Measurements from ENCODE around the gene S100A1. TPM values are rescaled to one million over a fixed set of nuclear protein-coding genes. Genes with fewer than 3 reads are reported as not detected.
"Not testable (repeated sequence)": the region's sequence is repeated elsewhere in the genome, so short reads cannot be mapped to it uniquely, and the experiment has no call there.

The S100A1 gene
- total and polyA plus RNA-seq, 2 of the 8 experiments (the other 6 are each of a cell fraction or from before 2014, with no cell fraction given) = 2.0 TPM; not detected in 1

- not testable (repeated sequence) for FAIRE-seq; H3K4me1 ChIP-seq (replicated peaks in 1 of 4; ENCODE audit: control insufficient read depth in 3 of 4, insufficient read depth in 4 of 4, low read length in 3 of 4)
- POLR2A ChIA-PET (ENCODE audit: partially characterized antibody) = interaction anchor here (0.6 to 16.2 kb wide), 9 partner anchors 9 to 197 kb away, joined by 3 to 343 read pairs (median 4); partner anchors contain the start of genes ILF2, S100A1, S100A13 and SNAPIN
Observed at GRCh38 chr1:153640213-153640612, 12.0 kb downstream of the S100A1 start.

More at GRCh38 chr1:153640213-153640612, 12.0 kb downstream of the S100A1 start:
- H3K23me2 ChIP-seq (ENCODE audit: low read depth, low read length); H3K27me3 ChIP-seq (replicated peaks in 1 of 4; ENCODE audit: control insufficient read depth in 3 of 4, extremely low read depth in 1 of 4, insufficient read depth in 3 of 4, low read length in 3 of 4); H4K5ac ChIP-seq (ENCODE audit: insufficient read length, low read depth, low read length); H2BK15ac ChIP-seq (ENCODE audit: low read length); H2BK12ac ChIP-seq (ENCODE audit: low read depth, low read length); H3K56ac ChIP-seq (replicated peaks; ENCODE audit: insufficient read length, low read depth, low read length); H3K9ac ChIP-seq (replicated peaks in 1 of 4; ENCODE audit: extremely low read depth in 1 of 4, low read depth in 3 of 4, low read length in 3 of 4); H2BK120ac ChIP-seq (replicated peaks; ENCODE audit: low read depth, low read length); H3K23ac ChIP-seq (ENCODE audit: insufficient read length); H3K4ac ChIP-seq (replicated peaks; ENCODE audit: insufficient read length, low read depth, low read length); H3K4me2 ChIP-seq (ENCODE audit: insufficient read depth in 1 of 2, low read depth in 2 of 2, low read length in 2 of 2); H2BK5ac ChIP-seq (ENCODE audit: low read depth, low read length); H3K4me3 ChIP-seq (ENCODE audit: extremely low read depth in 1 of 4, insufficient read depth in 2 of 4, low read depth in 3 of 4, low read length in 4 of 4); H3K9me3 ChIP-seq (ENCODE audit: insufficient read depth in 2 of 2, low read depth in 1 of 2, low read length in 1 of 2); H2AFZ ChIP-seq (ENCODE audit: low read length); H3K79me1 ChIP-seq (ENCODE audit: low read depth, low read length); H4K8ac ChIP-seq (ENCODE audit: extremely low read depth, insufficient read depth, low read length); H3K27ac ChIP-seq (ENCODE audit: low read depth, low read length); H3K18ac ChIP-seq (ENCODE audit: extremely low read depth, low read length); H3K14ac ChIP-seq (ENCODE audit: insufficient read length); H2BK20ac ChIP-seq (ENCODE audit: low read length); H2AK5ac ChIP-seq (ENCODE audit: low read depth, low read length); DNase-seq (ENCODE audit: low read depth in 1 of 2, low spot score in 2 of 2); H4K20me1 ChIP-seq (replicated peaks in 1 of 2; ENCODE audit: control insufficient read depth in 1 of 2, insufficient read depth in 2 of 2, low read length in 2 of 2); H4K91ac ChIP-seq (replicated peaks; ENCODE audit: insufficient read length, low read length): not testable (repeated sequence)
- Histone ChIP-seq H3K79me2 (ENCODE audit: control insufficient read depth in 1 of 2, insufficient read depth in 2 of 2, low read length in 2 of 2) (peaks cover 0 to 38% of the 10 kb centered on the region in 2 experiments; a peak in 3 of 4 replicates), H3K36me3 (ENCODE audit: control insufficient read depth in 2 of 4, insufficient read depth in 4 of 4, low read length in 3 of 4) (peaks cover 61 to 94% (median 83%) of the 10 kb centered on the region in 4 experiments)
- 94% methylated on average over 5 of the region's 5 CpGs; no CpG with 5 or more reads in 1 of the 2 experiments for WGBS, 2 experiments (ENCODE audit: extremely low coverage in 1 of 2, insufficient coverage in 1 of 2, insufficient read length in 1 of 2, insufficient replicate concordance in 2 of 2, low coverage in 1 of 2, low lambda C conversion rate in 2 of 2, missing lambda C conversion rate in 1 of 2)
- CTCF ChIA-PET (ENCODE audit: partially characterized antibody) = interaction anchor here (0.6 to 5.4 kb wide), 4 partner anchors 12 to 88 kb away, joined by 3 to 28 read pairs (median 4); partner anchors contain the start of genes S100A1 and S100A13

All from H1 (cell line).